ENCODE results near the gene SHISA9.

DNA sequence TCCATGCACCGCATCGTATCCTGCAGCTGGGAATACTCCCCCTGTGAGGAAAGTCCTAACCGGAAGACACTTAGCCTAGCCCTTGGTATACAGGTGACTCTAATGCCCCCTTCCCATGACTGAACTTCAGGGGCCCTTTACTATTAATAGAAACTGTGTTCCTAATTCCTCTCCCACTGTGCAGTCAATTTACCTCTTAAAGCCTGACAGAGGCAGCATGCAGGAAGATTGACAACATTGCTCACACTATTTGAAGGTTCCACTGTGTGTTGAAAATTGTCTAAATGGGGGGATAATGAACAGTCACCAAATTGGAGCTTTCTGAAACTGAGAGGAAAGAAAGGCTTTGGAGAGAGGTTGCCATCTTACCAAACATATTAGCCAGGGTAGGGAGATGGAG lies 222.6 kb downstream of the SHISA9 start:
- TF ChIP-seq, protein P1, sequence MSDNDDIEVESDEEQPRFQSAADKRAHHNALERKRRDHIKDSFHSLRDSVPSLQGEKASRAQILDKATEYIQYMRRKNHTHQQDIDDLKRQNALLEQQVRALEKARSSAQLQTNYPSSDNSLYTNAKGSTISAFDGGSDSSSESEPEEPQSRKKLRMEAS (IDR thresholded peaks at IDR 0.05; ENCODE audit: low read depth, low read length), result no peak
- TF ChIP-seq, protein P2, sequence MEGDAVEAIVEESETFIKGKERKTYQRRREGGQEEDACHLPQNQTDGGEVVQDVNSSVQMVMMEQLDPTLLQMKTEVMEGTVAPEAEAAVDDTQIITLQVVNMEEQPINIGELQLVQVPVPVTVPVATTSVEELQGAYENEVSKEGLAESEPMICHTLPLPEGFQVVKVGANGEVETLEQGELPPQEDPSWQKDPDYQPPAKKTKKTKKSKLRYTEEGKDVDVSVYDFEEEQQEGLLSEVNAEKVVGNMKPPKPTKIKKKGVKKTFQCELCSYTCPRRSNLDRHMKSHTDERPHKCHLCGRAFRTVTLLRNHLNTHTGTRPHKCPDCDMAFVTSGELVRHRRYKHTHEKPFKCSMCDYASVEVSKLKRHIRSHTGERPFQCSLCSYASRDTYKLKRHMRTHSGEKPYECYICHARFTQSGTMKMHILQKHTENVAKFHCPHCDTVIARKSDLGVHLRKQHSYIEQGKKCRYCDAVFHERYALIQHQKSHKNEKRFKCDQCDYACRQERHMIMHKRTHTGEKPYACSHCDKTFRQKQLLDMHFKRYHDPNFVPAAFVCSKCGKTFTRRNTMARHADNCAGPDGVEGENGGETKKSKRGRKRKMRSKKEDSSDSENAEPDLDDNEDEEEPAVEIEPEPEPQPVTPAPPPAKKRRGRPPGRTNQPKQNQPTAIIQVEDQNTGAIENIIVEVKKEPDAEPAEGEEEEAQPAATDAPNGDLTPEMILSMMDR (IDR thresholded peaks at IDR 0.05; ENCODE audit: low read depth, low read length), result no peak
- no peak for TF ChIP-seq POLR2A (IDR thresholded peaks at IDR 0.05; ENCODE audit: extremely low read depth, insufficient read length)
- no peak for TF ChIP-seq MYC (IDR thresholded peaks at IDR 0.05; ENCODE audit: low read depth, low read length)

All from NB4 (cell line).